Stimulated activated CD4-positive, alpha-beta T cell treated with anti-CD3 and anti-CD28 coated beads, Interleukin-2, amount 100 ng/mL, for 48 hours (primary cell): Measurements from ENCODE around the gene SMPD3.
A peak's percentile ranks its signal among the peaks of the same experiment; 100 is the strongest.

Experiments
- DNase-seq, 2 donors: peaks; one replicate each; pipeline ENCODE4 v3.0.0-alpha.2; 2020

The SMPD3 gene

GRCh38 chr16:68367440-68367839 is 80.9 kb downstream of the SMPD3 start:
- no peak for DNase-seq

GRCh38 chr16:68367030-68367429 is 81.3 kb downstream of the SMPD3 start:
- DNase-seq = peak; percentile 45 to 49

- DNase-seq = no peak
Observed at GRCh38 chr16:68366062-68366461, 82.2 kb downstream of the SMPD3 start.

- no peak for DNase-seq
Observed at GRCh38 chr16:68365167-68365817, 83.0 kb downstream of the SMPD3 start.

- DNase-seq = no peak
Observed at GRCh38 chr16:68364561-68364998, 83.7 kb downstream of the SMPD3 start.

GRCh38 chr16:68363658-68364521 is 84.4 kb downstream of the SMPD3 start:
- DNase-seq = no peak

GRCh38 chr16:68362947-68363657 is 85.2 kb downstream of the SMPD3 start:
- DNase-seq = no peak

- DNase-seq = no peak
Observed at GRCh38 chr16:68362262-68362913, 85.9 kb downstream of the SMPD3 start.

GRCh38 chr16:68361485-68361884 is 86.8 kb downstream of the SMPD3 start:
- DNase-seq = no peak

GRCh38 chr16:68360956-68361355 is 87.4 kb downstream of the SMPD3 start:
- DNase-seq = no peak

GRCh38 chr16:68360547-68360946 is 87.8 kb downstream of the SMPD3 start:
- DNase-seq = no peak

GRCh38 chr16:68359398-68360191 is 88.7 kb downstream of the SMPD3 start:
- DNase-seq = no peak

GRCh38 chr16:68358951-68359350 is 89.4 kb downstream of the SMPD3 start:
- no peak for DNase-seq

- no peak for DNase-seq
Observed at GRCh38 chr16:68357923-68358322, 90.4 kb downstream of the SMPD3 start.

- no peak for DNase-seq
Observed at GRCh38 chr16:68357521-68357922, 90.8 kb downstream of the SMPD3 start.

GRCh38 chr16:68356919-68357286 is 91.4 kb downstream of the SMPD3 start:
- no peak for DNase-seq

- DNase-seq = peak; percentile 35 to 48
Observed at GRCh38 chr16:68356249-68356918, 91.9 kb downstream of the SMPD3 start.

- DNase-seq = no peak
Observed at GRCh38 chr16:68355447-68356248, 92.7 kb downstream of the SMPD3 start.

- no peak for DNase-seq
Observed at GRCh38 chr16:68354816-68355215, 93.5 kb downstream of the SMPD3 start.

- no peak for DNase-seq
Observed at GRCh38 chr16:68353366-68353765, 94.9 kb downstream of the SMPD3 start.

GRCh38 chr16:68351991-68352431 is 96.3 kb downstream of the SMPD3 start:
- DNase-seq = no peak
